DMS153 (cell line): ENCODE data around the gene PSKH1.
A peak's percentile ranks its signal among the peaks of the same experiment; 100 is the strongest.
"Not testable (repeated sequence)": the region's sequence is repeated elsewhere in the genome, so short reads cannot be mapped to it uniquely, and the experiment has no call there.

Experiments
- DNase-seq: peaks from one replicate; lab custom pipeline; 2025; lab: John Stamatoyannopoulos, UW

The PSKH1 gene

GRCh38 chr16:67888331-67888730, 4.7 kb upstream of the PSKH1 start:
- no peak for DNase-seq

DNA sequence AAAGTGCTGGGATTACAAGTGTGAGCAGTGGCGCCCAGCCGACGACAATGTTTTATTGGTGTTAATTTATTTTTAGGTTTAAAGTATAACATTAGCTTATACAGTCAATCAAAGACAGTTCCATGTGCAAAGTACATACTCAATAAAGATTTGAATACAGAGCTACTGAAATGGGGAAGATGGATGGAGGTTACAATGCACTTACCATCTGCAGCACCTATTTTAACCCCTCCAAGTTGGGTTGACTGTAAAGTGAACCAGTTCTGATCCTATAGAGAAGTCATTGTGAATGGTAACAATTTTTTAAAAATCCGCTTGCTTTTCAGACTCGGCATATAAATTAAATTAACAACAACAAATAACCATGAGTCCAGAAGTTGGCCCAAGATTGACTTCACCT, 679 bp upstream of the PSKH1 start:
- no peak for DNase-seq

DNA sequence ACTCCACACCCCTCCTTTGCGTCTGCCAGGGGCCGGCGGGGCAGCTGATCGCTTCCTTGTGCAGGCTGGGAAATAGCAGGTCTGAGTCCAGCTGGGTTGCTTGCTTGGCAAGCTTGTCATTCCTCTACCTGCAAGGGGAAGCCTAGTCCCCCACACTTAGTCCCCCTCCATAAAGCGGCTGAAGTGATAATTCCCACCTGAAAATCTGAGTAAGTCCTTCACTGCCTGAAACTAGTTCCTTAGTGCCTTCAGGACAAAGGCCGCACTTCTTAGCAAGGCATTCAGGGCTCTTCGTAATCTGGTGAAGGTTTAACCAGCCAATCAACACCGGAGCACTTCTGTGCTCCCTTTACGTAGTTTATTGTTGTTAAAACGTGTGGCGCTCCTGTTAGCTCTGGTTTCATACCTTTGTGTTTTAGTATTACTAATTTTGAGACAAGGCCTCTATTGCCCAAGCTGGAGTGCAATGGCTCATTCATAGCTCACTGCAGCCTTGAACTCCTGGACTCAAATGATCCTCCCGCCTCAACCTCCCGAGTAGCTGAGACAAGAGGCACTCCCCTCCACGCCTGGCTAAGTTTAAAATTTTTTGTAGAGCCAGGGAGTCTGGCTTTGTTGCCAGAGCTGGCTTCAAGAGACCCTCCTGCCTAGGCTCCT, 817 bp downstream of the PSKH1 start:
- no peak for DNase-seq

DNA sequence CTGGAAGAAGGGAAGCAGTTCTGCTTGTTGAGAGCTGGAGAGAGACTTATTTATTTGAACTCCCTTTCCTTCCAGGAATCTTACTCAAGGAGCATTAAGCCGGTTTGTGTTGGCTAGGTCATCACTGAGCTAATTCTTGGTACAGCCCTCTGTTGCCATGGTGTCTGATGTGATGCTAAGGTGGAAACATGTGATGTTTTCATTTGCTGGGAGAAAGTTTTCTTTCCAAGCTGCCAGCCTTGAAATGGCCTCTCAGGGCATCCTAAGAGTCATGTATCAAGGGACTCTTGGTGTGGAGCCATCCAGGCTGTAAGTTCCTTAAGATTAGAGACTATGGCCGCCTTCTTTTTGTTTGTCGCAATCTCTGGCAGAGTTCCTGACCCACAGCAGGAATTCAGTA, 4.2 kb downstream of the PSKH1 start:
- DNase-seq: no peak

GRCh38 chr16:67901734-67902133, 8.7 kb downstream of the PSKH1 start:
- DNase-seq: no peak

DNA sequence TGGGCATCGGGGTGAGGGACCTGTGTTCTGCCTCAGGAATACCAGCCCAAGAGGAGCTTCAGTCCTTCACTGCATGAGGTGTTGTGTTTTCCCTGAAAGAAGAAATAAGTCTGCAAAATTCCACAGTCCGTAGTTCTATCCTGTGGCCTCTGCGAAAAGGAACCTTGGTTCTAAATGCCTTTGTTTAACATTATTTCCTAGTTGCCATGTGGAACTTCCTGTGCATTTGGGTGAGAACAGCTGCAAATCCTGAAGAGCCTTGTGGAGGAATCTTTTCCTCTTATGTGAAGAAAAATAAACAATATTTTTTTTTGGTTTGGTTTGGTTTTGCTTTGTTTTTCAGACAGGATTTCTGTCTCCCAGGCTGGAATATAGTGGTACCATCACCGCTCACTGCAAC, 9.8 kb downstream of the PSKH1 start:
- DNase-seq: no peak

- DNase-seq: no peak
These were observed 14.5 kb downstream of the PSKH1 start for GRCh38 chr16:67907397-67908180.

DNA sequence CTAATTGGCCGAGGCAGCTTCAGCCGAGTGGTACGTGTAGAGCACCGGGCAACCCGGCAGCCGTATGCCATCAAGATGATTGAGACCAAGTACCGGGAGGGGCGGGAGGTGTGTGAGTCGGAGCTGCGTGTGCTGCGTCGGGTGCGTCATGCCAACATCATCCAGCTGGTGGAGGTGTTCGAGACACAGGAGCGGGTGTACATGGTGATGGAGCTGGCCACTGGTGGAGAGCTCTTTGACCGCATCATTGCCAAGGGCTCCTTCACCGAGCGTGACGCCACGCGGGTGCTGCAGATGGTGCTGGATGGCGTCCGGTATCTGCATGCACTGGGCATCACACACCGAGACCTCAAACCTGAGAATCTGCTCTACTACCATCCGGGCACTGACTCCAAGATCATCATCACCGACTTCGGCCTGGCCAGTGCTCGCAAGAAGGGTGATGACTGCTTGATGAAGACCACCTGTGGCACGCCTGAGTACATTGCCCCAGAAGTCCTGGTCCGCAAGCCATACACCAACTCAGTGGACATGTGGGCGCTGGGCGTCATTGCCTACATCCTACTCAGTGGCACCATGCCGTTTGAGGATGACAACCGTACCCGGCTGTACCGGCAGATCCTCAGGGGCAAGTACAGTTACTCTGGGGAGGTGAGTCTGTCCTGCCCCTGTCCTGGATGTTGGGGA, 16.1 kb downstream of the PSKH1 start:
- no peak for DNase-seq

- no peak for DNase-seq
These were observed 17.1 kb downstream of the PSKH1 start for GRCh38 chr16:67910158-67910557.

DNA sequence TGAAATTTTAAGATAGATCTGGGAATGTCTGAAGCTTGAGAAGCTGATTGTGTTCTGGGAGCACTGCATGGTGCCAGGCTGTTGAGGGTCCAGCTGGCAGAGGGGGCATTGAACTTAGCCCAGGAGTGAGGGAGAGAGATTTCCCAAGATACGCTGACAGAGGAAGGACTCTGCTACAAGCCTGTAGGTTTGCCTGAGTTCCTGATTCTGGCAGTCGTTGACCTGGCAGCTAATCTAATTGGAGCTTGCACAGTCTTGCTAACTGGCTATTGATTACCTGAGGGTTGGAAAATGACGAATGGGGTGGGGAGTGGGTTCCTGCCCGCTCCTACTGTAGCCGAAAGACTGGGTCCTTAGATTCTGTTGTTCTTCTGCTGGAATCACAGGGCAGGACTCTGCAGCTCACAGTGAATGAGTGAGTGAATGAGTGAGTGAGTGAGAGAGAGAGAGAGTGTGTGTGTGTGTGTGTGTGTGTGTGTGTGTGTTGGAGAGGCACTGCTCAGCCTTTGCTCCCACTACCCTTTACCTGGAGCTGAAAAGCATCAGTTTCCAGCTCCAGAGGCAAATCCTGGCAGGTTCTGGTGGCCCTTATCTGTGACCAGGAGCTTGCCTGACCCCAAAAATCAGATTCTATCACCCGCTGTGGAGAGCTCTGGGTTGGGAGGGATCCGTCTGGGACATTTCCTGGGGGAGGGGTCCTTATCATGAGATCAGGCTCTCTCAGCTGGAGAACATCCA, 21.9 kb downstream of the PSKH1 start:
- DNase-seq: no peak

- DNase-seq: not testable (repeated sequence)
These were observed 22.4 kb downstream of the PSKH1 start for GRCh38 chr16:67915496-67915769.

GRCh38 chr16:67915831-67916723, 23.0 kb downstream of the PSKH1 start:
- no peak for DNase-seq

DNA sequence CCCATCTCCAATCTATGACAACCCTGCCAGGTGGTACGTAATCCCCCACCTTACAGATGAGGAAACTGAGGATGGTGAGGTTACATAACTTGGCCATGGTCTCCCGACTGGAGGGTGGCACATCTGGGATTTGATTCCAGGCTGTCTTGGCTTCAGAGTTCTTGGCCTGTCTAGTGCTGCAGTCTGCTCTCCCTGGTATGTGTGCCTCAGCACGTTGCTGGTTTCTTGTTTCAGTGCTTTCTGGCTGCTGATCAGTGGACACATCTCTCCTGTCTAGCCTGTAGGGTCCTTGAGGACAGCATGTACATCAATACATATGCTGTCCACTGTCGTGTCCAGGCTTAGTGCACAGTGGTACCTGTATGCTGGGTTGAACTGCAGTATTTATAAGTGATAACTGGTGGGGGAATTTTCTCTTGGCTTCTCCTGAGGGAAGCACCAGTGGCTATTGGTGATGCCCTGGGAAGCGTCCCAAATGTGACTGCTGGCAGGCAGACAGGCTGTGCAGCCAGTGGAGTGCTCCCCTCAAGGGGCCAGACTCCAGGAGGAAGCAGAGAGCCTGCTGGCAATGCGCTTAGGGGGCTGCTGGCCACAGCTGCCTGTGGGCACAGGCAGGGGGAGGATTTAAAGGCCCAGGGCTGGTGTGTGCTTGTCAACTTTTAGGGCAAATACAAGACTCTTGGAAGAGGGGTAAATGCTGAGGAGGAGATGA, 24.2 kb downstream of the PSKH1 start:
- DNase-seq: no peak

GRCh38 chr16:67917852-67918236, 24.8 kb downstream of the PSKH1 start:
- DNase-seq: no peak

- peak; percentile 80 for DNase-seq
These were observed 26.7 kb downstream of the PSKH1 start for GRCh38 chr16:67919622-67920221.

DNA sequence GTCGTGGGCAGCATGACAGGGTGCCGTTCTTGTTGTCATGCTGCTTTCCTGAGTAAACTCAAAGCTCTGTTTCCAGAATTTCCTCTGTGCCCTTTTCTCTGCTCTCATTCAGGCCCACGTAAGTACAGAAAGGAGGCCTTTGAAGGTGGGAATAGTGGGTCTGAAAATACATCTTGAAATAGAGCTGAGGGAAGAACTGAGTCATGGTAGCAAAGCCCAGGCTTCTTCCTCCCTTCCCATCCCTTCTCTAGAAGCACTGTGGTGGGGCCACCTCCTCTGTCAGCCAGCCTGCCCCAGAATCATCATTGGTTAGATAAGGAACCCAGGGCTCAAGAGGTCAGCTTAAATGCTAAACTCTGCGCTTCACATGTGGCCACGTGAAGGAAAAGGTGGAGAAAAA, 29.2 kb downstream of the PSKH1 start:
- no peak for DNase-seq

GRCh38 chr16:67922740-67923139, 29.7 kb downstream of the PSKH1 start:
- peak; percentile 92 for DNase-seq

- DNase-seq: peak; percentile 77
These were observed 30.5 kb downstream of the PSKH1 start for GRCh38 chr16:67923414-67924116.

DNA sequence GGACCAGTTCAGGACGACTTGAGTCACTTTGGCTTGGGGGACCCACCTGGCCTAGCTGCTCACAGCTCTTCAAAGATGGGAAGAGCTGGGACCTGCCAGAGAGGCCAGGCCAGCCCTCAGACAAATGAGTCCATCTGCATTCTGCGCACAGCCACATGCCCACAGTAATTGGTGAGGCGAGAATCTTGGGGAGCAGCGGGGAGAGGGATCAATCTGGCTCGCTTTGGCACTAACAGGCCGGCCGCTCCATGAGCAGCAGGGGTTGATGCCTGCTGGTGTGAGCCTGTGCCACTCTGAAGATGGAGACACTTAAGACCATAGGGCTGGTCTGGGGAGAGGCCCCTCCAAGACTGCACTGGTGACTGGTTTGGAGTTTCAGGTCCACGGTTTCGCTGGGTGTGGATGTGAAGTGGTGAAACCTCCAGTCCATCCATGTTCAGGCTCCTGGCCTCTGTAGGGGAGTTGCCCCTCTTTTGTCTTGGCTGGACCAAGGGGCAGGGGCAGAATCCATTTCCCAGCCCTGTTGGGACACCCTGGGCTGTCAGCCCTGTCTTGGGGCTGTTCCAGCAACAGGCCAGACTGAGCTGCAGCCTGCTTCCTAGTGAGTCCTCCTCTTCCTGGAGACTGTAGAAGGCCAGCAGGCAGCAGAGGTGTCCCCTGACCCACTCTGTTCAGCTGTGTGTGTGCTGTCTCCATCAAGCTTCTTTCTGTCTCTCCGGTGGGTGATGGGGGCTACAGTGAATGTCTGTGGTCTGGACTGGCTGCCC, 31.3 kb downstream of the PSKH1 start:
- DNase-seq: no peak
